RWPE2 (cell line): ENCODE results near the gene ORM2.

Experiments used
- ATAC-seq: fragments of 200-7000 bp; cut with Tn5 transposase; 3 replicates; pipeline ENCODE4 v1.9.1; 2021; ENCODE audit warnings: low read depth
- DNase-seq: peaks from one replicate; pipeline ENCODE4 v3.0.0-alpha.2; 2020; ENCODE audit warnings: low spot score
- H3K27ac ChIP-seq: fragments of 450-650 bp; 2 replicates; pipeline ENCODE4 v1.5.1; 2017; ENCODE audit warnings: mild to moderate bottlenecking; ENCODE audit not compliant: poor library complexity, severe bottlenecking
- H3K27me3 ChIP-seq: fragments of 250-450 bp; sonication (Bioruptor Pico); 2 replicates; pipeline ENCODE4 v1.5.1; 2021; ENCODE audit warnings: mild to moderate bottlenecking, moderate library complexity; ENCODE audit not compliant: insufficient read depth, poor library complexity, severe bottlenecking
- H3K36me3 ChIP-seq: fragments of 250-450 bp; sonication (Bioruptor Pico); 2 replicates; pipeline ENCODE4 v1.5.1; 2020; ENCODE audit warnings: low read depth, mild to moderate bottlenecking, moderate library complexity
- H3K4me1 ChIP-seq: fragments of 250-450 bp; sonication (Bioruptor Pico); 2 replicates; pipeline ENCODE4 v1.5.1; 2021; ENCODE audit warnings: mild to moderate bottlenecking, moderate library complexity; ENCODE audit not compliant: insufficient read depth, poor library complexity, severe bottlenecking
- H3K4me3 ChIP-seq: fragments of 250-450 bp; sonication (Bioruptor Pico); 2 replicates; pipeline ENCODE4 v1.5.1; 2021; ENCODE audit warnings: mild to moderate bottlenecking, moderate library complexity; ENCODE audit not compliant: severe bottlenecking
- H3K9me3 ChIP-seq: fragments of 250-450 bp; sonication (Bioruptor Pico); 2 replicates; pipeline ENCODE4 v1.5.1; 2021; ENCODE audit warnings: mild to moderate bottlenecking, moderate library complexity; ENCODE audit not compliant: severe bottlenecking
- TF ChIP-seq, protein P1 (sequence below): fragments of 450-650 bp; IDR thresholded peaks from one replicate; pipeline ENCODE4 v1.5.1; 2017; ENCODE audit warnings: mild to moderate bottlenecking, moderate library complexity; ENCODE audit not compliant: poor library complexity, severe bottlenecking

The ORM2 gene

DNA sequence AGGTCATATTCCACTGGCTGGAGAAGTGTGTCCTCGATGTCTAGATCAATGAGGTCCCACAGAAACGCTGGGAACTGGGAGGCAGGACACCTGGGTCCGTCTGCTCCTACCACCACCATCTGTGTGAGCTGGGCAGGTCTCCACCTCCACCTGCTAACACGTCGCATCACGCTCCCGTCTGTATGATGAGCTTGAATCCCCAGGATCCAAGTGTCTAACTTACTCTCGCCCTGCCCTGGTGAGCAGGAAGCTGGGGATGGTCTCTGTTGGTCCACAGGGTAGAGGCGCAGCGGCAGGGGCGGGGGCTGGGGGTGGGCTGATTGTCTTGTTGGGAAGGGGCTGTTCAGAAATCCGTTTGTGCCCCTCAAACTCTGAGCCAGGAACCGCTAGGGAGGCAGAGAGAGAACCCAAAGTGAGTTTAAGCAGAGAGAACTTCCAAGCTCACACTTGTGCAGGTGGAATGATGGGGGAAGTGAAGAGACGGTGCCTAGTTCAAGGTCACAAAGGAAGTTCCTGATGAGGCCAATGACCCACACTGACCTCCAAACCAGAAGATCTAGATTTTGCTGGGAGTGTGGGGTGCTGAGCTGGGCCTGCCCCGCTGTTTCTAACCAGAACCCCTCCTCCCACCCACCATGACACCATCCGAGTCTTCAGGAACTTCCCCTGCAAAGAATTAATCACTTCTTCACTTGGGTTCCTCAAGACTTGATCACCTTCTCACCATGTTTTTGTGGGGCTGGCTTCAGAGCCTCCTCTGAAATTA is 21.1 kb downstream of the ORM2 start:
- no peaks in the 10 kb centered on the region for H3K27me3 ChIP-seq
- H3K9me3 ChIP-seq: no peaks in the 10 kb centered on the region
- H3K36me3 ChIP-seq: peaks cover 19% of the 10 kb centered on the region
- ATAC-seq (no peak), DNase-seq (no peak)
- H3K4me1 ChIP-seq: peaks cover 10% of the 10 kb centered on the region
- H3K27ac ChIP-seq: no peak overlapping the region
- H3K4me3 ChIP-seq: no peak overlapping the region
- TF ChIP-seq, protein P1, sequence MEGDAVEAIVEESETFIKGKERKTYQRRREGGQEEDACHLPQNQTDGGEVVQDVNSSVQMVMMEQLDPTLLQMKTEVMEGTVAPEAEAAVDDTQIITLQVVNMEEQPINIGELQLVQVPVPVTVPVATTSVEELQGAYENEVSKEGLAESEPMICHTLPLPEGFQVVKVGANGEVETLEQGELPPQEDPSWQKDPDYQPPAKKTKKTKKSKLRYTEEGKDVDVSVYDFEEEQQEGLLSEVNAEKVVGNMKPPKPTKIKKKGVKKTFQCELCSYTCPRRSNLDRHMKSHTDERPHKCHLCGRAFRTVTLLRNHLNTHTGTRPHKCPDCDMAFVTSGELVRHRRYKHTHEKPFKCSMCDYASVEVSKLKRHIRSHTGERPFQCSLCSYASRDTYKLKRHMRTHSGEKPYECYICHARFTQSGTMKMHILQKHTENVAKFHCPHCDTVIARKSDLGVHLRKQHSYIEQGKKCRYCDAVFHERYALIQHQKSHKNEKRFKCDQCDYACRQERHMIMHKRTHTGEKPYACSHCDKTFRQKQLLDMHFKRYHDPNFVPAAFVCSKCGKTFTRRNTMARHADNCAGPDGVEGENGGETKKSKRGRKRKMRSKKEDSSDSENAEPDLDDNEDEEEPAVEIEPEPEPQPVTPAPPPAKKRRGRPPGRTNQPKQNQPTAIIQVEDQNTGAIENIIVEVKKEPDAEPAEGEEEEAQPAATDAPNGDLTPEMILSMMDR: no peak

DNA sequence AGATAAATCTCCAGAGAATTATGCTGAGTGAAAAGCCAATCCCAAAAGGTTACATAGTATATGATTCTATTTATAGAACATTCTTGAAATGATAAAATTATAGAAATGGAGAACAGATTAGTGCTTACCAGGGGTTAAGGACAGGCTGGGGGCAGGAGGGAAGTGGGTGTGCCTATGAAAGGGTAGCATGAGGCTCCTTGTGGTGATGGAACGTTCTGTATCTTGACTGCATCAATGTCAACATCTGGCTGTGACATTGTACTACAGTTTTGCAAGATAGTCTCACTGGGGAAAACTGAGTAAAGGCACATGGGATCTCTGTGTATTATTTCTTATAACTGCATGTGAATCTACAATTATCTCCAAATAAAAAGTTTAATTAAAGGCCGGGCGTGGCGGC is 22.3 kb downstream of the ORM2 start:
- no peak for DNase-seq
- ATAC-seq: no peak
- Histone ChIP-seq H3K27me3 (no peaks in the 10 kb centered on the region), H3K36me3 (peaks cover 10% of the 10 kb centered on the region), H3K4me1 (peaks cover 10% of the 10 kb centered on the region), H3K9me3 (no peaks in the 10 kb centered on the region), H3K27ac (no peak overlapping the region), H3K4me3 (no peak overlapping the region)
- TF ChIP-seq, protein P1: no peak

DNA sequence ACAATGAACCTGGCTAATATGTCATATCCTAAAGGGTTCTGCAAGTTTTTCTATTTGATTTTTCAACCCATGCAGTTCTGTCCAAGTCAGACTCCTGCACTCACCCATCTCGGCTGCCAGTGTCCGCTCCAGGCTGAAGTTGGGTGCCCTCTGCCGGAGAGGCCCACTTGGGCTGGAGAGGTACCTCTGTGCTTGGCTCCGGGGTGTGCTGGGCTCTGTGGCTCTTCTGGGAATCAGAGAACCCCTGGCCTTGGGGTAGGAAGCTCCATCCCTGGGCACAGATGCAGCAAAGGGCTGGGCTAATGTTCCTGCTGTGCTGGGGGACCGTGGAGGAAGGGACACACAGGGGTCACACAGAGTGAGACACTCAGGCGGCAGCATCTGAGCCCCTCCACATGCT is 26.2 kb downstream of the ORM2 start:
- no peaks in the 10 kb centered on the region for H3K4me1 ChIP-seq
- no peaks in the 10 kb centered on the region for H3K9me3 ChIP-seq
- H3K27ac ChIP-seq: no peak overlapping the region
- TF ChIP-seq, protein P1: no peak
- H3K27me3 ChIP-seq: no peaks in the 10 kb centered on the region
- ATAC-seq: no peak
- H3K36me3 ChIP-seq: peaks cover 8% of the 10 kb centered on the region
- no peak overlapping the region for H3K4me3 ChIP-seq
- no peak for DNase-seq

- H3K36me3 ChIP-seq: peaks cover 17% of the 10 kb centered on the region
- no peak overlapping the region for H3K4me3 ChIP-seq
- TF ChIP-seq, protein P1: no peak
- no peaks in the 10 kb centered on the region for H3K27me3 ChIP-seq
- no peaks in the 10 kb centered on the region for H3K9me3 ChIP-seq
- H3K4me1 ChIP-seq: no peaks in the 10 kb centered on the region
- DNase-seq: no peak
- H3K27ac ChIP-seq: no peak overlapping the region
- no peak for ATAC-seq
These were observed 27.1 kb downstream of the ORM2 start for GRCh38 chr9:114356792-114357191.

DNA sequence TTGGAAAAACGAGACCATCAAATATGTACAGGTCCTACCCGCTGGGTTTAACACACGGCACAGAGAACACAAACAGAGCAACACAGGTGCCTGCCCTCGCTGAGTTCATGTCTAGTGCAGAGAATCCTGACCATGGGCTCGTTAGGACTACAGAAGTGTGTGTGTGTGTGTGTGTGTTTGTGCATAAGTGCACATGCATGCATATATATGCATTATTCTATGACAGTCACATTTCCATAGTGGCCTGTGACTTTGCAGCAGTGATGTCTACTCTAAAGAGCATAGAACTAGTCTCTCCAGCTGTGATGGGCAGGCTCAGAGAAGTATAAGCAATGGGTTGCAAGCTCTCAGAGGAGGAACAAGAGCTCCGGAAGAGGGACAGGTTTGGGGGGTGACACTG is 27.7 kb downstream of the ORM2 start:
- H3K27me3 ChIP-seq: no peaks in the 10 kb centered on the region
- H3K4me3 ChIP-seq: no peak overlapping the region
- H3K36me3 ChIP-seq: peaks cover 19% of the 10 kb centered on the region
- DNase-seq (no peak), ATAC-seq (no peak)
- H3K9me3 ChIP-seq: no peaks in the 10 kb centered on the region
- TF ChIP-seq, protein P1: no peak
- no peaks in the 10 kb centered on the region for H3K4me1 ChIP-seq
- H3K27ac ChIP-seq: no peak overlapping the region
